Activated B cell treated with CpG ODN at 0.5 μM for 24 hours (primary cell): ENCODE measurements around the gene OR1C1. TPM values are rescaled to one million over a fixed set of nuclear protein-coding genes. Genes with fewer than 3 reads are reported as not detected.
"Not testable (repeated sequence)": the region's sequence is repeated elsewhere in the genome, so short reads cannot be mapped to it uniquely, and the experiment has no call there.

Source experiments
- ATAC-seq: fragments of 200-7000 bp; cut with Tn5 transposase; one replicate; pipeline ENCODE4 v1.10.0; 2021; ENCODE audit warnings: low read depth, mild to moderate bottlenecking, moderate library complexity
- CTCF ChIA-PET: fragments of 350-600 bp; sonication (Branson Sonifier 250); formaldehyde crosslinking; loops from one replicate; lab custom pipeline; 2021; ENCODE audit warnings: antibody characterized with exemption; lab: Charles Lee
- POLR2A ChIA-PET: fragments of 350-600 bp; sonication (Branson Sonifier 250); formaldehyde crosslinking; loops from one replicate; lab custom pipeline; 2021; ENCODE audit warnings: antibody characterized with exemption; lab: Charles Lee
- DNase-seq: peaks from one replicate; pipeline ENCODE4 v3.0.0; 2022
- H3K27ac Mint-ChIP-seq: one replicate; pipeline ENCODE4 v1.8.0; 2020; ENCODE audit warnings: mixed read lengths
- H3K27me3 Mint-ChIP-seq: one replicate; pipeline ENCODE4 v1.8.0; 2021; ENCODE audit warnings: mixed read lengths
- H3K36me3 Mint-ChIP-seq: one replicate; pipeline ENCODE4 v1.8.0; 2021; ENCODE audit warnings: low read depth, mixed read lengths
- H3K4me1 Mint-ChIP-seq: one replicate; pipeline ENCODE4 v1.8.0; 2021; ENCODE audit warnings: mixed read lengths
- H3K4me3 Mint-ChIP-seq: one replicate; pipeline ENCODE4 v1.8.0; 2020; ENCODE audit warnings: mild to moderate bottlenecking, mixed read lengths
- H3K9me3 Mint-ChIP-seq: one replicate; pipeline ENCODE4 v1.8.0; 2020; ENCODE audit warnings: mixed read lengths
- intact Hi-C: fragments of 100-400 bp; cut with micrococcal nuclease; formaldehyde crosslinking; loops from one replicate; pipeline ENCODE4 v1.15.1; 2024
- total RNA-seq: library from RNA; stranded (reverse); gene quantifications from 2 replicates; pipeline ENCODE4 v1.2.3, GENCODE V29; 2022
- TF ChIP-seq, protein P1 (sequence below): fragments of 200-600 bp; IDR thresholded peaks from one replicate; pipeline ENCODE4 v1.8.0; 2022; ENCODE audit warnings: antibody characterized with exemption, mild to moderate bottlenecking

OR1C1 gene
- total RNA-seq, 1 donor from 2014 or later = not detected

DNA sequence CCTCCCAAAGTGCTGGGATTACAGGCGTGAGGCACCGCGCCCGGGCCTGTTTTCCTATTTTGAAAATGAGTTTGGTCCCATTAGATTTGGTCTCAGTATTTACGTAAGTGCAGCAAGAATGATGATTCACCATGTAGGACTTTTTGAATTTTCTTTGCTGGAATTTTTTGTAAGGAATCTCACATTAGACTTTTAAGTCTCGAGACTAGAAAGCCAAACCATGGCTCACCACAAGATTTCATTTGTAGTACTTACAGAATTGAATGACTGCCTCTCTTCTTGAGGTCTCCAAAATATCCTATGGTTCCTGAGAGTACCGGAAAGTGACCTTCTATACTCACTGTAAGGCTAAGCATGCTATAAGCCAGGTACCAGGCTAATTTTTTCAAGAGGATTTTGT, 12.7 kb downstream of the OR1C1 start:
- ATAC-seq (no peak), DNase-seq (no peak)
- POLR2A ChIA-PET = no interaction called here
- H3K4me3 Mint-ChIP-seq = no peak overlapping the region
- H3K27ac Mint-ChIP-seq = no peak overlapping the region
- H3K27me3 Mint-ChIP-seq = no peaks in the 10 kb centered on the region
- CTCF ChIA-PET = no interaction called here
- peaks cover 21% of the 10 kb centered on the region for H3K9me3 Mint-ChIP-seq
- TF ChIP-seq, protein P1, sequence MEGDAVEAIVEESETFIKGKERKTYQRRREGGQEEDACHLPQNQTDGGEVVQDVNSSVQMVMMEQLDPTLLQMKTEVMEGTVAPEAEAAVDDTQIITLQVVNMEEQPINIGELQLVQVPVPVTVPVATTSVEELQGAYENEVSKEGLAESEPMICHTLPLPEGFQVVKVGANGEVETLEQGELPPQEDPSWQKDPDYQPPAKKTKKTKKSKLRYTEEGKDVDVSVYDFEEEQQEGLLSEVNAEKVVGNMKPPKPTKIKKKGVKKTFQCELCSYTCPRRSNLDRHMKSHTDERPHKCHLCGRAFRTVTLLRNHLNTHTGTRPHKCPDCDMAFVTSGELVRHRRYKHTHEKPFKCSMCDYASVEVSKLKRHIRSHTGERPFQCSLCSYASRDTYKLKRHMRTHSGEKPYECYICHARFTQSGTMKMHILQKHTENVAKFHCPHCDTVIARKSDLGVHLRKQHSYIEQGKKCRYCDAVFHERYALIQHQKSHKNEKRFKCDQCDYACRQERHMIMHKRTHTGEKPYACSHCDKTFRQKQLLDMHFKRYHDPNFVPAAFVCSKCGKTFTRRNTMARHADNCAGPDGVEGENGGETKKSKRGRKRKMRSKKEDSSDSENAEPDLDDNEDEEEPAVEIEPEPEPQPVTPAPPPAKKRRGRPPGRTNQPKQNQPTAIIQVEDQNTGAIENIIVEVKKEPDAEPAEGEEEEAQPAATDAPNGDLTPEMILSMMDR = no peak
- H3K36me3 Mint-ChIP-seq = no peaks in the 10 kb centered on the region
- intact Hi-C loops = no loop called here
- H3K4me1 Mint-ChIP-seq = no peaks in the 10 kb centered on the region

DNA sequence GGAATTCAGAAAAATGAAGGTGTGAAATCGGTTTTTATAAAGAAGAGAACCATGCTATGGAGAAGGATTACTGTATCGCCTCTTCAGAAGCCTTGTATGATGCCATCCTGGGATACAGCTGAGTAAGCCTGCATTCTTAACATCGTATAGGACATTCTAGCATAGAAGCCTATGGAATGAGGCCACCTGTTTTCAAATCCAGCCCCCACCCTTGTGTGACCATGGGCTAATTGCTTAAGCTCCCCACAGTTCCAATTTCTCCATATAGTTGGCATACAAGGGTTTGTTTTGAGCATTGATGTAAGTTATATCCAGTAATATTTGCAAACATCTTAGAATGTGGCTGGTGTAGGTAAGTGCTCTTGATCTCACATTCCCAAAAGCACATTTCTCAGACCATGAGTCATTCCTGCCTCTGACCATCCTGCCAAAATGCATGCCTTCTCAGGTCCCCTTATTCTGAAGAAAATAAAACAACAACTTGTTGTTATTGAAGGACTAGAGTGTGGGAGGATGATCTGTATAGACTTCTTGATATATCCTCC, 13.9 kb downstream of the OR1C1 start:
- Mint-ChIP-seq H3K36me3 (no peaks in the 10 kb centered on the region), H3K9me3 (peaks cover 14% of the 10 kb centered on the region), H3K4me3 (no peak overlapping the region), H3K27me3 (no peaks in the 10 kb centered on the region), H3K27ac (no peak overlapping the region), H3K4me1 (no peaks in the 10 kb centered on the region)
- TF ChIP-seq, protein P1 = no peak
- ATAC-seq (no peak), DNase-seq (no peak)
- intact Hi-C loops = no loop called here
- ChIA-PET CTCF (no interaction called here), POLR2A (no interaction called here)

DNA sequence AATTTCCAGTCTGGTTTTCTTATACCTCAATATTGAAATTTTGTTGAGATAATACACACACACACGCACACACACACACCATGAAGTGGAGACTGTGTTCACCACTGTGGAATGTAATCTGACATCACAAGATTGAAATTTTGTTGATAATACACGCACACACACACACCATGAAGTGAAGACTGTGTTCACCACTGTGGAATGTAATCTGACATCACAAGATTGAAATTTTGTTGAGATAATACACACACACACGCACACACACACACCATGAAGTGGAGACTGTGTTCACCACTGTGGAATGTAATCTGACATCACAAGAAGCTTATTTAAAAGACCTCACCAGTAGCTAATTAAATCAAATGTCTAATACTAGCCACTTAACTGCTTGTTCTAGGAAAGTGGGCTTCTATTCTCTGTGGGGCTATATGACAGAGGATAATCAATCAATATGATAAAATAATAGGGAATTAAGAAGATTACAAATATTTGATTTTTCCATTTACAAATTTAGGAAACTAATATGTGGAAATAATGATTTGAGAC, 18.1 kb downstream of the OR1C1 start:
- H3K27me3 Mint-ChIP-seq, POLR2A ChIA-PET, ATAC-seq, CTCF ChIA-PET, H3K4me1 Mint-ChIP-seq, intact Hi-C loops, H3K36me3 Mint-ChIP-seq, H3K9me3 Mint-ChIP-seq, H3K4me3 Mint-ChIP-seq, H3K27ac Mint-ChIP-seq, DNase-seq: not testable (repeated sequence)

DNA sequence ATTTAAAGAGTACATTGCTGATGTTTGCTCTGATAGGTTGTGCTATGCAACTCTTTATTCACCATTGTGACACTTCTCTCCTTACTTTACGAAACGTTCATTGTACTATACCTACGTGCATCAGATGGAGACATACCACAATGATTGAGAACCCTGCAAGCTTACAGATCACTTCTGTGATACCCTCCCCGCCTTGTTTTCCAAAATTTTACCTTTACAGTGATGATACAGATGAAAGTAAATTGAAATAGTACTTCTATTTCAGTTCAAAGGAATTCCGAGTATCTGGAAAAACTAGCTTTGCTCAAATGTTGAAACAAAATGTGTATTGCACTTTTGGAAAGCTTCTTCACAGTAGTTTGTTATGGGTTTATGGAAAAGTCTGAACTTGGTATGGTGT, 18.6 kb downstream of the OR1C1 start:
- intact Hi-C loops = no loop called here

DNA sequence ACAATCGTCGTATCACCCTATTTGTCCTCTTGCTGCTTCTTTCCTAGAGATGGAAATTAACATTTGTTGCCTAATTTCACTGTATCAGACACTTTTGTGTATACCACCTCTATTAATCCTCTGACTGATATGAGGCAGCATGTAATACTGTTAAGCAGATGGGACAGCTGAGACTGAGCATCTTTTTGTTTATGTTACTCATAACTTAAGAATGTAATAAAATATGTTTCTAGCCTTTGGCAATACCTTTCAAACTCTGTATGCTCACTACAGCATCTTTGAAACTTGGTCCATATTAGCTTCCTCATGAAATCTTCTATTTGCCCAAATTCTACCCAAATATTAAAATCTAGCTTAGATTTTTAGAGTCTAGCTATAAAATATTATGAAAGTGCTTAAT, 19.6 kb downstream of the OR1C1 start:
- Mint-ChIP-seq H3K4me1 (no peaks in the 10 kb centered on the region), H3K27ac (no peak overlapping the region), H3K27me3 (no peaks in the 10 kb centered on the region), H3K36me3 (no peaks in the 10 kb centered on the region), H3K4me3 (no peak overlapping the region), H3K9me3 (no peaks in the 10 kb centered on the region)
- intact Hi-C loops = no loop called here
- ChIA-PET CTCF (no interaction called here), POLR2A (no interaction called here)
- DNase-seq (no peak), ATAC-seq (no peak)
- TF ChIP-seq, protein P1 = no peak

More for the DNA sequence above, 18.6 kb downstream of the OR1C1 start:
- TF ChIP-seq, protein P1 = no peak
- no peaks in the 10 kb centered on the region for H3K27me3 Mint-ChIP-seq
- ATAC-seq = no peak
- no peaks in the 10 kb centered on the region for H3K36me3 Mint-ChIP-seq
- no peak overlapping the region for H3K27ac Mint-ChIP-seq
- ChIA-PET CTCF (no interaction called here), POLR2A (no interaction called here)
- no peaks in the 10 kb centered on the region for H3K9me3 Mint-ChIP-seq
- H3K4me3 Mint-ChIP-seq = no peak overlapping the region
- no peaks in the 10 kb centered on the region for H3K4me1 Mint-ChIP-seq
- DNase-seq = no peak

DNA sequence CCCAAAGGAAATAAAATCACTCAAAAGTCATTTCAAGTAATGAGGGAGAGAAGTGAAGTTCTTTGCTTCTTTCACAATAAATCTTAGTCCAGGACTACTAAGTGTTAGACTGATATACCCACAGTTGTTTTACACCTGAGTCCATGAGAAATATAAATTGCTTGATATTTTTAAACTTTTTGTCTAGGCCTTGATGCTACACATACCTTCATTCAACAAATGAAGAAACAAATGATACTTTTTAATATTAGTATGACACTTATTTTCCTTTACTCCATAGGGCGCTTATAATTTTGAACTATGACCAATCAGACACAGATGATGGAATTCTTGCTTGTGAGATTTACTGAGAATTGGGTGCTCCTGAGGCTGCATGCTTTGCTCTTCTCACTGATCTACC, 22.0 kb downstream of the OR1C1 start, which contains the start of gene OR14K1:
OR14K1 (plus strand) TSS at position 301 of the 400 bp plus-strand sequence; CDS start at position 301, 0 bp downstream.
- TF ChIP-seq, protein P1 = no peak
- H3K36me3 Mint-ChIP-seq = no peaks in the 10 kb centered on the region
- DNase-seq (no peak), ATAC-seq (no peak)
- POLR2A ChIA-PET = no interaction called here
- intact Hi-C loops = no loop called here
- no peaks in the 10 kb centered on the region for H3K27me3 Mint-ChIP-seq
- no peak within 1 kb of the TSS for H3K27ac Mint-ChIP-seq
- no peaks in the 10 kb centered on the region for H3K9me3 Mint-ChIP-seq
- H3K4me3 Mint-ChIP-seq = no peak within 1 kb of the TSS
- CTCF ChIA-PET = no interaction called here
- no peaks in the 10 kb centered on the region for H3K4me1 Mint-ChIP-seq
